HG03342 (cell line): Measurements from ENCODE around the gene CITED4.

Source experiments
- ATAC-seq: cut with Tn5 transposase; IDR thresholded peaks from one replicate; pipeline ENCODE4 v1.9.1; 2021; ENCODE audit warnings: mild to moderate bottlenecking, moderate library complexity; ENCODE audit not compliant: unreplicated experiment

CITED4 gene

DNA sequence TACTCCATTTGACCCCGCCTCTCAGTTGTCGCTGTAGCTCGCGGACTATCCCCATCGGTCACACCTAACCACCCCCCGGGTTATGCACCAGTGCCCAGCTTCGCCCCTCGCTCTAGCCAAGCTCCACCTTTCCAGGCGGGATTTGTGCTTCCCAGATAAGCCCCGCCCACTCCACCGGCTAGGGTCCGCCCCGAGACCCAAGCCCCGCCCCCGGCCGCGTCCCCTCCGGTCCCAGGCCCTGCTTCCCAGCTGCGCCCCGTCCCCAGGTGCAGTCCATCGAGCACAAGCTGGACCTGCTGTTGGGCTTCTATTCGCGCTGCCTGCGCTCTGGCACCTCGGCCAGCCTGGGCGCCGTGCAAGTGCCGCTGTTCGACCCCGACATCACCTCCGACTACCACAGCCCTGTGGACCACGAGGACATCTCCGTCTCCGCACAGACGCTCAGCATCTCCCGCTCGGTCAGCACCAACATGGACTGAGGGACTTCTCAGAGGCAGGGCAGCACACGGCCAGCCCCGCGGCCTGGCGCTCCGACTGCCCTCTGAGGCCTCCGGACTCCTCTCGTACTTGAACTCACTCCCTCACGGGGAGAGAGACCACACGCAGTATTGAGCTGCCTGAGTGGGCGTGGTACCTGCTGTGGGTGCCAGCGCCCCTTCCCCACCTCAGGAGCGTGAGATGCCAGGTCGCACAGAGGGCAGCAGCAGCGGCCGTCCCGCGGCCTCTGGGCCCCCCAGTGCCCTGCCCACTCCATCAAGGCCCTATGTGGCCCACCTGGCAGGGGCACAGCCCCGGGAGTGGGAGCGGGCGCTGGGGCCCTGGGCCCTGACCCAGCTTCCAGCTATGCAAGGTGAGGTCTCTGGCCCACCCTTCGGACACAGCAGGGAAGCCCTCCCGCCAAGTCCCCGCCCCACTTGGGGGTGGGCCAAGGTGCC lies 23.9 kb downstream of the CITED4 start:
- ATAC-seq, result no peak

DNA sequence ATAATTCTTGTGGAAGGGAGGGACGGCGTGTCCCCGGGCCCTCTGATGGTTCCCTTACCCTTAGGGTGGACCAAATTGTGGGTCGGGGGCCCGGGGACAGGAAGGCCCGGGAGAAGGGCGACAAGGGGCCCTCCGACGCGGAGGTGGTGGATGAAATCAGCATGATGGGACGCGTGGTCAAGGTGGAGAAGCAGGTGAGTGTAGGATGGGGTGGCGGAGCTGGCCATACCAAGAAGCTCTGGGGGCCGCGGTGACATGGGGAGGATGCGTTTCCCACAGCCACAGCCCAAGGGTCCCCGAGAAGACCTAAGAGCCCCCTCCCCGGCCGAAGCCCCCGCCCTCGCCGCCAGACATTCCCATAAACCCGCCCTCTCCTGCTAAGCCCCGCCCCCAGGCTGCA lies 24.6 kb downstream of the CITED4 start:
- ATAC-seq, result no peak

- ATAC-seq, result no peak
Observed at GRCh38 chr1:40836283-40836682, 25.9 kb downstream of the CITED4 start.

- ATAC-seq, result no peak
Observed at GRCh38 chr1:40834968-40835545, 27.1 kb downstream of the CITED4 start.

GRCh38 chr1:40833979-40834378 lies 28.2 kb downstream of the CITED4 start:
- no peak for ATAC-seq

- ATAC-seq, result no peak
Observed at GRCh38 chr1:40831001-40831732, 31.0 kb downstream of the CITED4 start.

- no peak for ATAC-seq
Observed at GRCh38 chr1:40830419-40830943, 31.7 kb downstream of the CITED4 start.

DNA sequence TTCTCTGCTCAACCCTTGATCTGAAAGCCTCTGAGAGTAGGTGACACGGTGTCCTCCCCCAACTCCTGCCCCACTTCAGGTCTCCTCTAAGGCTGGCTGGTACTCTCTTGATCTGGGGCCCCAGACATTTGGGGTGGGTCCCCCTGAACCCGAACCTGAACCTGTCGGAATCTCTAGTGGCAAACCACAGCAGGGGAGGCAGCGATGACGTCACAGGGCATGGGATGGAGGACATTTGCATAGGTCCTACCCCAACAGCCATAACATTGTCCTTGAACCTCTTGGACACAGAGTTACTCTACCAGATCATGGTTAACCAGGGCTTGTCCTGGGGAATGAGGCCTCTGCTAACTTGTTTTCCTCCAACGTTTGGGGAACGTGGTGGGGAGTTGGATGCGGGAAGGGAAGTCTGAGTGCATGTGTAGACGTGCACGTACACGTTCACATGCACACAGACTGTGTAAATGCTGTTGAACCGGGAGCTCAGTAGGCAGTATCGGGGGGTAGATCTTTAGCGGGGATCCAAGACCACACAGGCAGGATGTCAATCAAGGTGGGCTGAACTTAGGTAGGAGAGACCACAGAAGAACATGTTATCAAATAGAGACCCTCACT lies 32.4 kb downstream of the CITED4 start:
- ATAC-seq, result no peak

GRCh38 chr1:40825996-40826395 lies 36.2 kb downstream of the CITED4 start:
- no peak for ATAC-seq

DNA sequence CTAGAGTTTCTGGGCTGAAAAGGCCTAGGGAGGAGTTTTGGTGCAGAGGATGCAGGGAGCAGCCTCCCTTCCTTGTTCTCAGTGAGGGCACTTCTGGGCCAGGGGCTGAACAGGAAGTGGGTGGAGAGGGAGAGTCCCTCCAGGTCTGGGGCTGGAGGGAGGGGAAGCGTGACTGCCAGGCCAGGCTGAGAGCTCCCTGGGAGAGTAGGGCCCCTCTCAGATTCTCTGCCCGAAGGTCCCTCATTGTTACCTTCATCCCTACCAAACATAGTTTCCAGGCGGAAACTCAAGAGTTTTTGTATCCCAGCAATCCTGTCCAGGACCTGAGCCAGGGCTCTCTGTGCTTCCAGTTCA lies 36.8 kb downstream of the CITED4 start:
- ATAC-seq, result peak; percentile 48

GRCh38 chr1:40824591-40825434 lies 37.4 kb downstream of the CITED4 start:
- ATAC-seq, result no peak

GRCh38 chr1:40823983-40824382 lies 38.2 kb downstream of the CITED4 start:
- no peak for ATAC-seq

DNA sequence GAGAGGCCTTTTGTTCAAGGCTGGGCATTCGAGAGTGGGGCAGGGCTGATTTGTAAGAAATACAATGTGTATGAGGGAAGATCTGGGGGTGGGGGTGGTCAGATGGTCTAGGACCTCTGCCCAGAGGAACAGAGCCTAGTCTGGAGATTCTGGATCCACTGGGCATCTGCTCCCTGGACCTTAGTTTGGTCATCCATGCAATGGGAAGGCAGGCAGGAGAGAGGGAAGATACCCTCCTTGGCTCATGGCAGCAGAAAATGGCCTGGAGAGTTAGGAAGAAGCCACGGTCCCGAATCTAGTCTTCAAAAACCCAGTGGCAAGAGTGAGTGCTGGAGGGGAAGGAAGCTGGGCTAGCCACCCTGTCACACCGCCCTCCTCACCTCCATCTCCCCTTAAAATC lies 38.8 kb downstream of the CITED4 start:
- no peak for ATAC-seq

GRCh38 chr1:40822890-40823289 lies 39.3 kb downstream of the CITED4 start:
- no peak for ATAC-seq

- ATAC-seq, result no peak
Observed at GRCh38 chr1:40820911-40821693, 41.1 kb downstream of the CITED4 start.

GRCh38 chr1:40820251-40820797 lies 41.8 kb downstream of the CITED4 start:
- no peak for ATAC-seq

DNA sequence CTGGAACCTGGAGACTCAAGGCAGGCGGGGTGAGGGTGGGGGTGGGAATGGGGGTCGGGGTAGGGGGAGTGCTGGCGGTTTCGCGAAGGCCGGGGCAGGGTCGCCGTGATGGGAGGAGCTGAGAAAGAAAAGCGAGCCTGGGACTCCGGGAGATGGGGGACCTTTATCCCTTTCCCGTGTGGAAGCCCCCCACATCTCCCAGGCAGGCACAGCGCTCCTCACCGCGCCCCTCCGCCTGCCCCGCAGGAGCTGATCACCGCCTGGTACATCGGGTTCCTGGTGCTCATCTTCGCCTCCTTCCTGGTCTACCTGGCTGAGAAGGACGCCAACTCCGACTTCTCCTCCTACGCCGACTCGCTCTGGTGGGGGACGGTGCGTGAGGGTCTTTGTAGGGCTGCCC lies 43.1 kb downstream of the CITED4 start:
- ATAC-seq, result no peak

- peak; percentile 80 for ATAC-seq
Observed at GRCh38 chr1:40818264-40818961, 43.8 kb downstream of the CITED4 start.
